ENCODE measurements around the gene SFRP2.

The SFRP2 gene

DNA sequence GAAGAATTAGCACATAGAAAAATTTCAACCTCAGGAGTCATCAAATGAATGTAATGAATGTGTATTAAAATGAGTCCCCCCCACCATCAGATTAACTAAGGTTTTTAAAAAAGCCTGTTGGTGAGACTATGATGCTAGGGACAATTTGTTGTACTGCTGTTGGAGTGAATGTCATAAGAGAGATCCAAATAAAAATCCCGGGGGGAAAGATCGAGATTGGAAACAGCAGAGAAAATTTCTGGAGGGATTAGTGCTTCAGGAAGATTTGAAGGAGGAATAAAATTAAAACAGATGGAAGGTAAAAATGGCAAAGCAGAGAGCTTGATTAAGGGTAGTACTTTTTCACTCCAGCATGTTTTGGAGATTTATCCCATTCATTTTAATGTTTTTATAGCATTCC, 25.9 kb upstream of the SFRP2 start (continued):
- TF ChIP-seq HOXD13 (CRISPR knock-in tag; IDR thresholded peaks at IDR 0.05; ENCODE audit: borderline replicate concordance) (no peak), ZNF561 (tag by site-specific recombination; IDR thresholded peaks at IDR 0.05; ENCODE audit: borderline replicate concordance) (no peak)

DNA sequence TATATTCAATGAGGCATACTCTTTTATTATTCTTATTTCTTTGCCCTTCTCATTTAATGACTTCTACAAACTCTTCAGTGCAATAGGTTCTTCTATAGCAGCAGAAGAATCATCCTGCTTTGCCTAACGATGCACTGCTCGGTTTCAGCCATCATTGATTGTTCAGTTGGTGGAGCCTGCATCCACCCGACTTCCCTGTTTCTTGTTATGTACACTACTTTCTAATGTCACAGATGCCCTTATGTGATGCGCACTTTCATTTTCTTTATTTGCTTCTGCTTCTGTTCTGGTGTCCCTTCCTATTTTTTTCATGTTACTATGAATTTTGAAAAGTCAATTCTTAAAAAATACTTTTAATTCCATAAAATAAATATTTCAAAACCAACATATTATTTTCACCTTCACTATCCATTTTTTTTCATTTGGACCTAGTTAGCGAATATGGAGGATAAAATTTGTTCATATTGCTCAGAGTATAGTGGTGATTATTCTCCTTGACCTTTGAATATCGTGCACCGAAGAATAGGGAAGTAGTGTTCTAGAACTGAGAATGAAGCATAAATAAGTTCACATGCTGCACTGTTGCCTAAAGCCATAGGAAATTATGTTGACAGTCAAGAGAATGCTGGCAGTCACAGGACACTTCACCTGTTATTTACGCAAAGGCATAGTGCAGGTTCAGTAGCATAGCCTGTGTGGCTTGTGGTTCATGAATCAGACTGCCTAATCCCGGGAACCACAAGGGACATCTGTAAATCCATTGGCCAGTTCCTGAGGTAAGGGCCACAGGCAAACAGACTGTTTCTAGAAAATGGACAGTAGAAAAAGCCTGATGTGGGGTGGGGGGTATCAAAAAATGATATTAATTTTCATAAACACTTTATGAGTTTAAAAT, 21.3 kb upstream of the SFRP2 start:
- Histone ChIP-seq H3K4me1 (ENCODE audit: control insufficient read depth, insufficient read depth, low read length) (no peaks in the 10 kb centered on the region), H3K9me3 (ENCODE audit: control insufficient read depth, insufficient read depth, low read depth, low read length) (no peaks in the 10 kb centered on the region), H3K4me3 (ENCODE audit: low read depth, low read length) (no peak overlapping the region), H3K36me3 (ENCODE audit: control insufficient read depth in 2 of 2, insufficient read depth in 1 of 2, low read length in 2 of 2) (no peaks in the 10 kb centered on the region), H3K27ac (ENCODE audit: extremely low read depth, low read depth, low read length) (no peak overlapping the region)
- POLR2A ChIA-PET = no interaction called here
- CTCF ChIA-PET = no interaction called here
- TF ChIP-seq ZNF302 (tag by site-specific recombination; IDR thresholded peaks at IDR 0.05; ENCODE audit: low read depth) = no peak
- TF ChIP-seq, protein P1, sequence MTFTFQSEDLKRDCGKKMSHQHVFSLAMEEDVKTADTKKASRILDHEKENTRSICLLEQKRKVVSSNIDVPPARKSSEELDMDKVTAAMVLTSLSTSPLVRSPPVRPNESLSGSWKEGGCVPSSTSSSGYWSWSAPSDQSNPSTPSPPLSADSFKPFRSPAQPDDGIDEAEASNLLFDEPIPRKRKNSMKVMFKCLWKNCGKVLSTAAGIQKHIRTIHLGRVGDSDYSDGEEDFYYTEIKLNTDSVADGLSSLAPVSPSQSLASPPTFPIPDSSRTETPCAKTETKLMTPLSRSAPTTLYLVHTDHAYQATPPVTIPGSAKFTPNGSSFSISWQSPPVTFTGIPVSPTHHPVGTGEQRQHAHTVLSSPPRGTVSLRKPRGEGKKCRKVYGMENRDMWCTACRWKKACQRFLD (tag by site-specific recombination; IDR thresholded peaks at IDR 0.05) = no peak
- TF ChIP-seq, protein P2, sequence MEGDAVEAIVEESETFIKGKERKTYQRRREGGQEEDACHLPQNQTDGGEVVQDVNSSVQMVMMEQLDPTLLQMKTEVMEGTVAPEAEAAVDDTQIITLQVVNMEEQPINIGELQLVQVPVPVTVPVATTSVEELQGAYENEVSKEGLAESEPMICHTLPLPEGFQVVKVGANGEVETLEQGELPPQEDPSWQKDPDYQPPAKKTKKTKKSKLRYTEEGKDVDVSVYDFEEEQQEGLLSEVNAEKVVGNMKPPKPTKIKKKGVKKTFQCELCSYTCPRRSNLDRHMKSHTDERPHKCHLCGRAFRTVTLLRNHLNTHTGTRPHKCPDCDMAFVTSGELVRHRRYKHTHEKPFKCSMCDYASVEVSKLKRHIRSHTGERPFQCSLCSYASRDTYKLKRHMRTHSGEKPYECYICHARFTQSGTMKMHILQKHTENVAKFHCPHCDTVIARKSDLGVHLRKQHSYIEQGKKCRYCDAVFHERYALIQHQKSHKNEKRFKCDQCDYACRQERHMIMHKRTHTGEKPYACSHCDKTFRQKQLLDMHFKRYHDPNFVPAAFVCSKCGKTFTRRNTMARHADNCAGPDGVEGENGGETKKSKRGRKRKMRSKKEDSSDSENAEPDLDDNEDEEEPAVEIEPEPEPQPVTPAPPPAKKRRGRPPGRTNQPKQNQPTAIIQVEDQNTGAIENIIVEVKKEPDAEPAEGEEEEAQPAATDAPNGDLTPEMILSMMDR (tag by site-specific recombination; IDR thresholded peaks at IDR 0.05) = no peak
- no peak for TF ChIP-seq ZNF169 (tag by site-specific recombination; IDR thresholded peaks at IDR 0.05)
- no peak for TF ChIP-seq GLIS1 (tag by site-specific recombination; IDR thresholded peaks at IDR 0.05)
- TF ChIP-seq ZNF239 (tag by site-specific recombination; IDR thresholded peaks at IDR 0.05) = no peak
- no peak for TF ChIP-seq YY1 (tag by site-specific recombination; IDR thresholded peaks at IDR 0.05)
- no peak for TF ChIP-seq ZNF350 (tag by site-specific recombination; IDR thresholded peaks at IDR 0.05)
- TF ChIP-seq ZNF140 (tag by site-specific recombination; IDR thresholded peaks at IDR 0.05) = no peak
- no peak for TF ChIP-seq ZNF223 (tag by site-specific recombination; IDR thresholded peaks at IDR 0.05)
- no peak for TF ChIP-seq ZNF529 (tag by site-specific recombination; IDR thresholded peaks at IDR 0.05; ENCODE audit: insufficient replicate concordance)
- no peak for TF ChIP-seq ZNF10 (tag by site-specific recombination; IDR thresholded peaks at IDR 0.05)
- TF ChIP-seq ZNF292 (tag by site-specific recombination; IDR thresholded peaks at IDR 0.05; ENCODE audit: borderline replicate concordance, low read depth) = no peak
- no peak for TF ChIP-seq ZNF629 (tag by site-specific recombination; IDR thresholded peaks at IDR 0.05)
- TF ChIP-seq ZNF23 (tag by site-specific recombination; IDR thresholded peaks at IDR 0.05; ENCODE audit: borderline replicate concordance) = no peak
- TF ChIP-seq, protein P3, sequence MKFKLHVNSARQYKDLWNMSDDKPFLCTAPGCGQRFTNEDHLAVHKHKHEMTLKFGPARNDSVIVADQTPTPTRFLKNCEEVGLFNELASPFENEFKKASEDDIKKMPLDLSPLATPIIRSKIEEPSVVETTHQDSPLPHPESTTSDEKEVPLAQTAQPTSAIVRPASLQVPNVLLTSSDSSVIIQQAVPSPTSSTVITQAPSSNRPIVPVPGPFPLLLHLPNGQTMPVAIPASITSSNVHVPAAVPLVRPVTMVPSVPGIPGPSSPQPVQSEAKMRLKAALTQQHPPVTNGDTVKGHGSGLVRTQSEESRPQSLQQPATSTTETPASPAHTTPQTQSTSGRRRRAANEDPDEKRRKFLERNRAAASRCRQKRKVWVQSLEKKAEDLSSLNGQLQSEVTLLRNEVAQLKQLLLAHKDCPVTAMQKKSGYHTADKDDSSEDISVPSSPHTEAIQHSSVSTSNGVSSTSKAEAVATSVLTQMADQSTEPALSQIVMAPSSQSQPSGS (tag by site-specific recombination; IDR thresholded peaks at IDR 0.05; ENCODE audit: low read depth) = no peak
- TF ChIP-seq ZNF2 (tag by site-specific recombination; IDR thresholded peaks at IDR 0.05) = no peak

DNA sequence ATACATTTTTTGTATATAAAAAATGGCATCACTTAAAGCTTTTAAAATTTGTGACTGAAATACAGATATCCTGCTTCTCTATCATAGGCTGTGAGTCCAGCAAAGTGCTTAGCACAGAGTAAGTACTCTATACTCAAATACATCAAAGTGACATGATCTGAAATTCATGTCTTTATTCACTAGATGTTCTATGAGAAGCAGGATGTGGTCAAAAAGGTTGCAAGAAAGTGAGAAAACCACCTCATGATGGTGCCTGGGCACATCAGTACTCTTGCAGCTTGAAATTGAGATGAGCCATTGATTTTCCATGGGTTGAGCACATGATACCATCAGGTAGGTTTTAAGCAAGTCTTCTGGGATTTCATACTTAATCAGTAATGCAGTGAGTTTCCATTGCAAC, 20.4 kb upstream of the SFRP2 start:
- Histone ChIP-seq H3K4me3 (ENCODE audit: low read depth, low read length) (no peak overlapping the region), H3K4me1 (ENCODE audit: control insufficient read depth, insufficient read depth, low read length) (no peaks in the 10 kb centered on the region), H3K27ac (ENCODE audit: extremely low read depth, low read depth, low read length) (no peak overlapping the region), H3K36me3 (ENCODE audit: control insufficient read depth in 2 of 2, insufficient read depth in 1 of 2, low read length in 2 of 2) (no peaks in the 10 kb centered on the region), H3K9me3 (ENCODE audit: control insufficient read depth, insufficient read depth, low read depth, low read length) (no peaks in the 10 kb centered on the region)
- POLR2A ChIA-PET = no interaction called here
- CTCF ChIA-PET = no interaction called here
- TF ChIP-seq, protein P4, sequence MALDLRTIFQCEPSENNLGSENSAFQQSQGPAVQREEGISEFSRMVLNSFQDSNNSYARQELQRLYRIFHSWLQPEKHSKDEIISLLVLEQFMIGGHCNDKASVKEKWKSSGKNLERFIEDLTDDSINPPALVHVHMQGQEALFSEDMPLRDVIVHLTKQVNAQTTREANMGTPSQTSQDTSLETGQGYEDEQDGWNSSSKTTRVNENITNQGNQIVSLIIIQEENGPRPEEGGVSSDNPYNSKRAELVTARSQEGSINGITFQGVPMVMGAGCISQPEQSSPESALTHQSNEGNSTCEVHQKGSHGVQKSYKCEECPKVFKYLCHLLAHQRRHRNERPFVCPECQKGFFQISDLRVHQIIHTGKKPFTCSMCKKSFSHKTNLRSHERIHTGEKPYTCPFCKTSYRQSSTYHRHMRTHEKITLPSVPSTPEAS (tag by site-specific recombination; IDR thresholded peaks at IDR 0.05) = no peak
- no peak for TF ChIP-seq ZNF112 (tag by site-specific recombination; IDR thresholded peaks at IDR 0.05)
- TF ChIP-seq ZNF501 (tag by site-specific recombination; IDR thresholded peaks at IDR 0.05) = no peak
- no peak for TF ChIP-seq ZNF549 (tag by site-specific recombination; IDR thresholded peaks at IDR 0.05)
- TF ChIP-seq, protein P5, sequence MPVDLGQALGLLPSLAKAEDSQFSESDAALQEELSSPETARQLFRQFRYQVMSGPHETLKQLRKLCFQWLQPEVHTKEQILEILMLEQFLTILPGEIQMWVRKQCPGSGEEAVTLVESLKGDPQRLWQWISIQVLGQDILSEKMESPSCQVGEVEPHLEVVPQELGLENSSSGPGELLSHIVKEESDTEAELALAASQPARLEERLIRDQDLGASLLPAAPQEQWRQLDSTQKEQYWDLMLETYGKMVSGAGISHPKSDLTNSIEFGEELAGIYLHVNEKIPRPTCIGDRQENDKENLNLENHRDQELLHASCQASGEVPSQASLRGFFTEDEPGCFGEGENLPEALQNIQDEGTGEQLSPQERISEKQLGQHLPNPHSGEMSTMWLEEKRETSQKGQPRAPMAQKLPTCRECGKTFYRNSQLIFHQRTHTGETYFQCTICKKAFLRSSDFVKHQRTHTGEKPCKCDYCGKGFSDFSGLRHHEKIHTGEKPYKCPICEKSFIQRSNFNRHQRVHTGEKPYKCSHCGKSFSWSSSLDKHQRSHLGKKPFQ (tag by site-specific recombination; IDR thresholded peaks at IDR 0.05) = no peak
- TF ChIP-seq, protein P6, sequence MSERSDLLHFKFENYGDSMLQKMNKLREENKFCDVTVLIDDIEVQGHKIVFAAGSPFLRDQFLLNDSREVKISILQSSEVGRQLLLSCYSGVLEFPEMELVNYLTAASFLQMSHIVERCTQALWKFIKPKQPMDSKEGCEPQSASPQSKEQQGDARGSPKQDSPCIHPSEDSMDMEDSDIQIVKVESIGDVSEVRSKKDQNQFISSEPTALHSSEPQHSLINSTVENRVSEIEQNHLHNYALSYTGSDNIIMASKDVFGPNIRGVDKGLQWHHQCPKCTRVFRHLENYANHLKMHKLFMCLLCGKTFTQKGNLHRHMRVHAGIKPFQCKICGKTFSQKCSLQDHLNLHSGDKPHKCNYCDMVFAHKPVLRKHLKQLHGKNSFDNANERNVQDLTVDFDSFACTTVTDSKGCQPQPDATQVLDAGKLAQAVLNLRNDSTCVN (tag by site-specific recombination; optimal IDR thresholded peaks at IDR 0.05) = no peak
- no peak for TF ChIP-seq ZNF311 (tag by site-specific recombination; IDR thresholded peaks at IDR 0.05; ENCODE audit: borderline replicate concordance)
